Activated CD4-positive, alpha-beta T cell treated with anti-CD3 and anti-CD28 coated beads for 48 hours (primary cell): ENCODE results near the gene H1-8.

Experiments
- DNase-seq: peaks from one replicate; pipeline ENCODE4 v3.0.0-alpha.2; 2020

The H1-8 gene

GRCh38 chr3:129557548-129557894, 14.5 kb downstream of the H1-8 start:
- DNase-seq, result no peak

GRCh38 chr3:129558081-129558771, 15.3 kb downstream of the H1-8 start:
- DNase-seq, result no peak

- DNase-seq, result no peak
Measured at GRCh38 chr3:129558772-129559564, 16.0 kb downstream of the H1-8 start.

- DNase-seq, result no peak
Measured at GRCh38 chr3:129559565-129560079, 16.6 kb downstream of the H1-8 start.

GRCh38 chr3:129560269-129560787, 17.4 kb downstream of the H1-8 start:
- no peak for DNase-seq

- no peak for DNase-seq
Measured at GRCh38 chr3:129560911-129561594, 18.1 kb downstream of the H1-8 start.

- no peak for DNase-seq
Measured at GRCh38 chr3:129561619-129562248, 18.8 kb downstream of the H1-8 start.

GRCh38 chr3:129562803-129563202, 19.8 kb downstream of the H1-8 start:
- DNase-seq, result no peak

GRCh38 chr3:129563332-129563731, 20.4 kb downstream of the H1-8 start:
- DNase-seq, result no peak

- no peak for DNase-seq
Measured at GRCh38 chr3:129563850-129564535, 21.0 kb downstream of the H1-8 start.

GRCh38 chr3:129564981-129565644, 22.1 kb downstream of the H1-8 start:
- no peak for DNase-seq

GRCh38 chr3:129565902-129566301, 22.9 kb downstream of the H1-8 start:
- DNase-seq, result no peak

GRCh38 chr3:129567176-129567705, 24.3 kb downstream of the H1-8 start:
- DNase-seq, result no peak

- DNase-seq, result no peak
Measured at GRCh38 chr3:129567939-129568338, 25.0 kb downstream of the H1-8 start.

GRCh38 chr3:129569856-129570255, 26.9 kb downstream of the H1-8 start:
- no peak for DNase-seq

- no peak for DNase-seq
Measured at GRCh38 chr3:129571605-129572547, 28.9 kb downstream of the H1-8 start.

GRCh38 chr3:129572603-129573002, 29.6 kb downstream of the H1-8 start:
- DNase-seq, result no peak

GRCh38 chr3:129573493-129573892, 30.5 kb downstream of the H1-8 start:
- no peak for DNase-seq

- DNase-seq, result no peak
Measured at GRCh38 chr3:129574206-129574605, 31.2 kb downstream of the H1-8 start.
